ENCODE results near the gene NANOGP8. TPM values are rescaled to one million over a fixed set of nuclear protein-coding genes. Genes with fewer than 3 reads are reported as not detected.

The NANOGP8 gene, protein sequence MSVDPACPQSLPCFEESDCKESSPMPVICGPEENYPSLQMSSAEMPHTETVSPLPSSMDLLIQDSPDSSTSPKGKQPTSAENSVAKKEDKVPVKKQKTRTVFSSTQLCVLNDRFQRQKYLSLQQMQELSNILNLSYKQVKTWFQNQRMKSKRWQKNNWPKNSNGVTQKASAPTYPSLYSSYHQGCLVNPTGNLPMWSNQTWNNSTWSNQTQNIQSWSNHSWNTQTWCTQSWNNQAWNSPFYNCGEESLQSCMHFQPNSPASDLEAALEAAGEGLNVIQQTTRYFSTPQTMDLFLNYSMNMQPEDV
- total RNA-seq (2022; extraction: Qiagen RNA extraction; ENCODE audit: low read depth), result not detected in 5 replicates

DNA sequence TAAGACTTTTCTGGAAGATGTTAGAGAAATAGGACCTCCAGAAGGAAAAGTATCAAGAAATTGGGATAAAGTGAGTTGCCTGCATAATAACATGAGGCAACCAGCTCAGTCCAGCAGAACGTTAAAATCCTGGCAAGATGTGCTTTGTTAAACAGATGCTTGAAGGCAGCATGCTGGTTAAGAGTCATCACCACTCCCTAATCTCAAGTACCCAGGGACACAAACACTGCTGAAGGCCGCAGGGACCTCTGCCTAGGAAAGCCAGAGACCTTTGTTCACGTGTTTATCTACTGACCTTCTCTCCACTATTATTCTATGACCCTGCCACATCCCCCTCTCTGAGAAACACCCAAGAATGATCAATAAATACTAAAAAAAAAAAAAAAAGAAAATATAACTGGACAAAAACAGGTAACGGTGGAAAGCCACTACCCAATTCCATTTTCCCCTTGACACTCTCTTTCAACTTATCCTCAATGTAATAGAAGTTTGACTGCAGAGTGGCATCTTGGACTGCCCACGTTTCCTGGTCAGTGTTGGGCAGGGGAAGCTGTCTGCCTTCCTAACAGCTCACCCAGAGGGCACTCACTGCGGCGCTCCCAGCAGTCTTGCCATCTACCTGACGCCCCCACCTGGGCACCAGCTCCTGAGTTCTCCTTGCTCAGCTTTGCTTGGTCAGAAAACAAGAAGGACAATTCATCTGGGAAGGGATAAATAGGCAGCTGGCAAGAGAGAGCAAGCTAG, at the start of gene NANOGP8:
NANOGP8 (minus strand) TSS at position 120 of the 744 bp plus-strand sequence. CDS start 185 bp downstream, outside the sequence.

Other genes with a start within 250 kb of the NANOGP8 start
- 23.9 to 34.9 TPM (median 34.4 TPM) in 5 replicates for gene AQR, start 115.6 kb downstream of the NANOGP8 start, total RNA-seq (2022; extraction: Qiagen RNA extraction; ENCODE audit: low read depth)
- gene ZNF770, start 97.0 kb downstream of the NANOGP8 start, total RNA-seq (2022; extraction: Qiagen RNA extraction; ENCODE audit: low read depth), result 12.2 to 18.6 TPM (median 16.0 TPM) in 5 replicates

Data from A549 treated with GW870086 at 1 μM for 4 hours (cell line).